Measurements from ENCODE around the gene KRT78.

The KRT78 gene

DNA sequence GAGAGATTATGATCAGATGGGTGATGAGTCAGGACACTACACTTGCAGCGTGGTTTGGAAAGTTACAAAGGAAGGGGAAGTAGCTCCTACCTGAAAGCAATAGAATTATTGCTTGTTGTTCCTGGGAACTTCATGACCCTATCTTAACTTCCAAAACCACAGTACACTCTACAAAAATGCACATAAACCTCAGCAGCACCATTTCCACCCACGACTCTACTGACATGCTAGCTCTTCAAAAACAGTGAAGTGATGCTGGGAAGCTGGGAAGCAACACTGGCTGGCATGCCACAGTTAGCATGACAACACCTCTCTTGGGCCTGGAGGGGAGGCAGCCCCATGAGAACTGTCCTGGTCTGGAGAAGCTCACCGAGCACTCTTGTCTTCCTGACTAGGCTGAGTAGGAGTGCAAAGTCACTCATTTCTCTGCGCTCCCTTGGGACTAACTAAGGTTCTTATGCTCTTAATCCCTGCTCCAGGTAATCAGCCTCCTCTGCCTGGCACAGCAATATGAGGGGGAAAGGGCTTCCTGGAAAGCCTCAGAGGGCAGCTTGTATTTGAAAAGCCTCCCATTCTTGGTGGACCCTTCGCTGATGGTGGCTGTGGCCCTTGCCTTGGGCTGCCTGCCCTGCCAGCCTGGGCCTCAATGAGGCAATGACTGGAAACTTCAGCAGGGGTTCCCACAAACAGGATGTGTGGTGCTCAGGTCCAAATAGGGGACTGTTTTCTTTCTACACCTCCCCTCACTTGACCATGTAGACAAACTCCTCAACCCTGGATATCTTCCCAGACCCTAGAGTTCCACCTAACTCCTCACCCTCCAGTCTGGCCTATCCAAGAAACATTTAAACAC is 54.1 kb downstream of the KRT78 start:
- no peak for DNase-seq

DNA sequence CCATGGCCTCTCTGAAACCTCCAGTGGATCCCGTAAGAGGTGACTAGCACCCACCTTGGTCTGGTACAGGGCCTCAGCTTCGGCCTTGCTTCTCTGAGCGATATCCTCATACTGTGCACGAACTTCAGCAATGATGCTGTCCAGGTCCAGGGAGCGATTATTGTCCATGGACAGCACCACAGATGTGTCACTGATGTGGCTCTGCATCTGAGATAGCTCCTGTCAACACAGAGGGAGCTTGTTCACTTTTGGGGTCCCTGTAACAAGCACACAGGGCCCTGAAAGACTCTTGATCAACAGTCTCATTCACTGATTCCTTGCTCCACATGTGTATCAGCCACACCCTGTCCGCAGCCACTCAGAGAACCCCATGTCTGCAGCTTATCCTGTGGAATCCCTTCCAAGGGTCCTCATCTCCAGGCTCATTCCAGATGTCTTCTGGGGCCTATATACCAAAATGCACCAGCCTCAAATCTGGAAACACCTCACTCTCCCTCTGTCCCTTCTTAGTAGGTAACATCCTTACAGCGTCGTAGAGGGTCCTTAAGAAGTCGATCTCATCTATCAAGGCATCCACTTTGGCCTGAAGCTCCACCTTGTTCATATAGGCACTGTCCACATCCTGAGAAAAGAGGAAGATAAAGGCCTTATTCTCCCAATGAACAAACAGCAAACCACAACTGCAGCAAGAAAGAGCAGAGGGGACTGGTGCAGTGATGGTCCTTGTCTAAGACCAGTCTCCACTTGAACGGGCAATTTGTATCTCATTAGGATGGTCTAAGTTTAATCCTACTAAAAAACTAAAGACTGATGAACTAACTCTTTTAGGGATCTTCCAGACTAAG is 56.4 kb downstream of the KRT78 start:
- no peak for DNase-seq

DNA sequence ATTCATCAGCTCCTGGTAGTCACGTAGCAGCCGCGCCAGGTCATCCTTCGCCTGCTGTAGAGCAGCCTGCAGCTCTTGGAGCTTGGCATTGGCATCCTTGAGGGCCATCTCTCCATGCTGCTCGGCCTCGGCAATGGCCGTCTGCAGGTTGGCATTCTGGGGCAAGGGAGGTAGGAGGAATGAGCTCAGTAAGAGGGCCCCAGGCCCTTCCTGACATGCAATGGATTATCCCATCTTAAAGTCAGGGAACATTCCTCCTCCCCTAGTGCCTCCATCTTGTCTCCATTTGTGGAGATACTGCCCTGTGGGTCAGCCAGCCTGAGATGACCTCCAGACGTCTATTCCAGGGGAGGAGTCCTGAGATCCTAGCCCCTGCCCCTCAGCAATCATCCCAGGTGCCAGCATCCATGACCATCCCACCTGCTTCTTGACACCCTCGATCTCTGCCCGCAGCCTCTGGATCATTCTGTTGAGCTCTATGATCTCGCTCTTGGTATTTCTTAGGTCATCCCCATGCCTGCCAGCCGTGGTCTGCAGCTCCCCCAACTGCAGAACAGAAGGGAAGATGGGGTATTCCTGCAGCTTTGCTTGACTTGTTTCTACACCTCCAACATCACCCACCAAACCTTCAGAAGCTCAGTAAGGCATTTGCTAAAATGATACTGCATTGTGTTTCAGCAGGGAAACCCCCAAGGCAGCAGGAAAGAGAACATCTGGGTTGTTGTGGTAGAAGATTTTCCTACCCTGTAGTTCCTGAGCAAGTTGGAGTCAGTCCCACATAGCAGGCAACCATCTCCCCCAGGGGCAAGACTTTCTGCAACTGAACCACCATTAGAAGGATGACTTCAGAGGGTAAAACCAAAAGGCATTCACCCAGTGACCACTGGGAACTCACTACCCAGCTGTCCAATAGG is 57.3 kb downstream of the KRT78 start:
- DNase-seq, result no peak

DNA sequence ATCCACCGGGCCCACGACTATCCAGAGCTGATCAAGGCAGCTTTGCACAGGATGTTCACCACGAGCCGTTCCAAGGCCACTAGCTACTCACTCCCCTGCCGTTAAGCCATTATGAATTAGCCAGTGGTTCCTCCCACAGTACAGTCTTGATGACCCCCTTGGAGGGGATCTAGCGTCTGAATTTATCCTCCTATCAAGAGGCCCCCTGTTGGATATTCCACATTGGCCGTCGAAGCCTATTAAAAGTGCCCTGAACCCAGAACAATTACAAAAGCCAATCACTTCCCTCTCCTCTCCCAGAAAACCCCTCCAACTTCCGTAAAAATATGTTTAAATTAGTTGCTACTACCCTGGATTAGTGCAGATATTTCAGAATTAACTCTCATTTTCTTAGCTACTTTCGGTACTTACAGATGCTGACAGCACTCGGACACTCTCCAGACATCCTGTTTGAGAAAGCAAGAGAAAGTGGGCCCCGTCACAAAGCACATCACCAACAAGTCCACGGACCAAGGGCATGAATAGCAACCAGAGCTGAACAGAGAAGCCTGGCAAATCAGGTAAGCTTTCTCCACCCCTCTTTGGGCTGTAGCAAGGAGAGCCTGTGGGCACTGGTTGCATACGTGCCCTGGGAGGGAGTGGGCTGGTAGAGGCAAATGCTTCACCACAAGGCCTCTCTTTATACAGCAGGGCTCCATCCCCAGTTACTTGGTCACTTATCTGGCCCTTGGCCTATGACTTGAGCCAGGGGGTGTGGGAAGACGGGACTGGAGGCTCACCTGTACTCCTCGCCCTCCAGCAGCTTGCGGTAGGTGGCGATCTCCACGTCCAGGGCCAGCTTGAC is 58.1 kb downstream of the KRT78 start:
- DNase-seq, result no peak

DNA sequence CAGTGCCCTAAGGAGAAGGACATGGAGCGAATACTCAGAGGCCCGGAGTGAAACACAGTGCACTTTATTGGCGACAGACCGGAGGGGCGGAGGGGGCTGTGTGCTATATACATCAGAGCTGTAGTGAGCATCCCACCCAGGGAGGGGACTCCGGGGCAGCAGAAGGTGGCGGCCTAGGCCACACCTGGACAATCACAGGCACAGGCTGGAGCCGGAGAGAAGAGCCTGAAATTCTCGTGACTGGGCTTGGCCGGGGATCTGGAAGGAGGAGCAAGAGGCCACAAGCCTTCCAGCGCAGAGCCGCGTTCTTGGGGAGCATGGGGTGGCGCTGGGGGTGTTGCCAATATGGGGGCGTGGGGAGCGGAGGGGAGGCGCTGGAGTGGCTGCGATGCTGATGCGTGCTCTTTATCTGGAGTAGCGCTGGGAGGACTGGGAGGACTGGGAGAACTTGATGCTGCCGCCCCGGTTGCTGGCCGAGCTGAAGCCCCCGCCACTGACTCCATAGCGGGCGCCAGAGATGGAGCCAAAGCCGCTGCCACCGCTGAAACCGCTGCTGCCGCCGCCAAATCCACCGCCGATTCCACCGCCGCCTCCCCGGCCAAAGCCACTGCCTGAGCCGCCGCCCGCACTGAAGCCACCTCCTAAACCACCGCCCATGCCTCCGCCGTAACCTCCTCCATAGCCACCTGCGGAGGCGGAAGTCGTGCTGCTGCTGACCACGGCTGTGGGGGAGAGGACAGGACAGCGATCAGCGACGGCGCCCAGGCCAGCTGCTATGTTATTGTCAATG is 59.0 kb downstream of the KRT78 start:
- no peak for DNase-seq

DNA sequence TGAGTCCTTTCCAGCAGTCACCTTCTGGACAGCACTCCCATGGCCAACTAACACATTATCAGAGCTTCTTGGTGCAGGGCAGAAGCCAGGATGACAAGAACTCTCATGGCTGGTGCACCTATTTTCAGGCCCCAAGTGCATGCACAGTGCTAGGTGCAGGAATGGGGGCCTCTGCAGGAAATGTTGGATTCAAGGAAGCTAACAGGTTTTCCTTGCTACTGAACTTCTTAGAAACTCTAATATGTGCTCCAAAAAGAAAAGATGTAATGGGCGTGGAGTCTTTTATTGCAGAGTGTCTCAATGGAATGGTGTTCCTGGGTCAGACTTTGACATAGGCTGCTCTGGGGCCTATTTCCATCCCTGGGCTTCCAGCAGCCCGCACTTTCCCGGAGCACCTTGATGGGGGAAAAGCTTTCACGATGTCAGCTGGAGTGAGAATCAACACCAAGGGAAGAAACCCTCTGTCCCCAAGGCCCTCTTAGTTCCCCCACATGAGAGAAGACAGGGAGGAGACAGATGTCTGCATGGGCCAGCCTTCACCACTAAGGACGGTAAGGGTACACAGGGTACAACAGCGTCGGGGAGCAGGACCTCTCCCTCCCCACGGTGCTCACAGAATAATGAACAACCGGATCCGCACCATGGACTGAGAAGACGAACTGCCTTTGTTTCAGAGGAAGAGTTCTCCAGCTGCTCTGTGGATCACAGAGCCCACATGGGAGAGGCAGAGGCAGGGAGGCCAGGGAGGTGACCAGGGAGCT is 59.7 kb downstream of the KRT78 start:
- DNase-seq, result no peak

DNA sequence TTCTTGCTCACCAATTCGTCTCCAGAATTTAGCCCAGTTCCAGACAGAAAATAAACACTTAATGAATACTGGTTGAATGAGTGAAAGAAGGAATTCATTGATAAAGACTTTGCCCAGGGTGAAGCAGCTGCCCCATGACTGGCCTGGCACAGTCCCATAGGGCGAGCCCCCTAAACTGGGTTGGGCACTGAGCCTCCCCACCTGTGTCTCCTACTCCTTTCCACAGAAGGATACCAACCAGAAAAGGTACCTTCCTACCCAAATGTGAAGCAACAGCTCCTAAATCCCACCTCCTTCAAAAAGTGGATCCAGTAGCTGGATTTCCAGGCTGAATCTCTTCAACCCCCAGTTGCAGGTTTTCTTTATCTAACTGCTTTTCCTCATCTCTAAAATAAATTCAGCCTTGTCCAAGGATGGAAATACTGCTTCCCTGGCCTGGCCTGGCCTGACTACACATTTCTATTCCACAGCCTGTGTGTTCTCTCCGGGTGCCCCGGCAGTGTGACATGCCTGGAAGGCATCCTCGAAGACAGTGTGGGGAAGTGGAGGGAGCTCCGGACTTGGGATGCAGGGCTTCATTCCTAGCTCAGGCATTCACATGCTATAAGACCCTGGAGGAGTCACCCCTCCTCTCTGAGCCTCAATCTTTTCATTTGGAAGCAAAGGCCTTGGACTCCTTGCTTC is 60.5 kb downstream of the KRT78 start:
- no peak for DNase-seq
